ENCODE measurements around the gene SERPINA5. TPM values are rescaled to one million over a fixed set of nuclear protein-coding genes. Genes with fewer than 3 reads are reported as not detected.
"Not testable (repeated sequence)": the region's sequence is repeated elsewhere in the genome, so short reads cannot be mapped to it uniquely, and the experiment has no call there.

SERPINA5 gene
- total RNA-seq, 1 experiment from 2014 or later, result 2.2 TPM

GRCh38 chr14:94574336-94574735 lies 6.9 kb upstream of the SERPINA5 start:
- no TSS peak for BruUV-seq (replicated peaks)
- POLR2A ChIA-PET, result interaction anchor here (0.5 kb wide), 1 partner anchor 507 kb away, joined by 3 read pairs; no protein-coding TSS in a partner anchor
- no peaks in the 10 kb centered on the region for H3K36me3 ChIP-seq (ENCODE audit: control insufficient read depth, insufficient read depth, low read length)

GRCh38 chr14:94575730-94576585 lies 5.3 kb upstream of the SERPINA5 start:
- peaks cover 26% of the 10 kb centered on the region for H3K4me1 ChIP-seq
- H3K27me3 Mint-ChIP-seq (ENCODE audit: insufficient read depth, unreplicated experiment), result no peaks in the 10 kb centered on the region
- no peak overlapping the region for H3K27ac Mint-ChIP-seq (ENCODE audit: unreplicated experiment)
- peaks cover 7% of the 10 kb centered on the region for H3K9me3 Mint-ChIP-seq (ENCODE audit: unreplicated experiment)
- BruUV-seq (replicated peaks), result no TSS peak
- ChIA-PET CTCF (no interaction called here), POLR2A (no interaction called here)
- no peaks in the 10 kb centered on the region for H3K27me3 ChIP-seq (replicated peaks; ENCODE audit: control insufficient read depth, insufficient read depth, low read length)
- H3K4me3 ChIP-seq (ENCODE audit: low read depth, low read length), result no peak overlapping the region
- no peak overlapping the region for H3K4me3 Mint-ChIP-seq (ENCODE audit: unreplicated experiment)
- no peaks in the 10 kb centered on the region for H3K36me3 Mint-ChIP-seq (ENCODE audit: insufficient read depth, unreplicated experiment)
- H3K9me3 ChIP-seq, result no peaks in the 10 kb centered on the region
- H3K36me3 ChIP-seq (ENCODE audit: control insufficient read depth, insufficient read depth, low read length), result no peaks in the 10 kb centered on the region
- intact Hi-C loops (cut with micrococcal nuclease; ENCODE audit: unreplicated experiment), result no loop called here
- DNase-seq, result no peak
- H3K4me1 Mint-ChIP-seq (ENCODE audit: low read depth, unreplicated experiment), result peaks cover 7% of the 10 kb centered on the region
- no peak for TF ChIP-seq CTCF (IDR thresholded peaks at IDR 0.05; ENCODE audit: insufficient read depth in 1 of 2, low read depth in 1 of 2, low read length in 1 of 2, severe bottlenecking in 1 of 2, unreplicated experiment in 1 of 2)

More at GRCh38 chr14:94574336-94574735, 6.9 kb upstream of the SERPINA5 start:
- no peaks in the 10 kb centered on the region for H3K9me3 ChIP-seq
- H3K4me1 ChIP-seq, result peaks cover 26% of the 10 kb centered on the region
- Mint-ChIP-seq H3K4me1 (ENCODE audit: low read depth, unreplicated experiment) (peaks cover 7% of the 10 kb centered on the region), H3K36me3 (ENCODE audit: insufficient read depth, unreplicated experiment) (no peaks in the 10 kb centered on the region), H3K27ac (ENCODE audit: unreplicated experiment) (no peak overlapping the region), H3K9me3 (ENCODE audit: unreplicated experiment) (peaks cover 6% of the 10 kb centered on the region), H3K27me3 (ENCODE audit: insufficient read depth, unreplicated experiment) (no peaks in the 10 kb centered on the region), H3K4me3 (ENCODE audit: unreplicated experiment) (no peak overlapping the region)
- no peak for TF ChIP-seq CTCF (IDR thresholded peaks at IDR 0.05; ENCODE audit: insufficient read depth in 1 of 2, low read depth in 1 of 2, low read length in 1 of 2, severe bottlenecking in 1 of 2, unreplicated experiment in 1 of 2)
- DNase-seq, result no peak
- intact Hi-C loops (cut with micrococcal nuclease; ENCODE audit: unreplicated experiment), result no loop called here
- H3K27me3 ChIP-seq (replicated peaks; ENCODE audit: control insufficient read depth, insufficient read depth, low read length), result no peaks in the 10 kb centered on the region
- CTCF ChIA-PET, result interaction anchor here (0.6 kb wide), 1 partner anchor 394 kb away, joined by 3 read pairs; no protein-coding TSS in a partner anchor
- no peak overlapping the region for H3K4me3 ChIP-seq (ENCODE audit: low read depth, low read length)

GRCh38 chr14:94577472-94577871 lies 3.8 kb upstream of the SERPINA5 start:
- H3K4me3 ChIP-seq (ENCODE audit: low read depth, low read length); DNase-seq; H3K4me3 Mint-ChIP-seq (ENCODE audit: unreplicated experiment); H3K9me3 ChIP-seq; CTCF ChIA-PET; BruUV-seq (replicated peaks); H3K36me3 Mint-ChIP-seq (ENCODE audit: insufficient read depth, unreplicated experiment); H3K27me3 ChIP-seq (replicated peaks; ENCODE audit: control insufficient read depth, insufficient read depth, low read length); H3K27ac Mint-ChIP-seq (ENCODE audit: unreplicated experiment); H3K27me3 Mint-ChIP-seq (ENCODE audit: insufficient read depth, unreplicated experiment); POLR2A ChIA-PET; H3K4me1 Mint-ChIP-seq (ENCODE audit: low read depth, unreplicated experiment); H3K9me3 Mint-ChIP-seq (ENCODE audit: unreplicated experiment); intact Hi-C loops (cut with micrococcal nuclease; ENCODE audit: unreplicated experiment); H3K36me3 ChIP-seq (ENCODE audit: control insufficient read depth, insufficient read depth, low read length): not testable (repeated sequence)
- peaks cover 14% of the 10 kb centered on the region for H3K4me1 ChIP-seq
